ENCODE data around the gene LAMTOR4. TPM values are rescaled to one million over a fixed set of nuclear protein-coding genes. Genes with fewer than 3 reads are reported as not detected.

The LAMTOR4 gene
- polyA plus RNA-seq, 4 donors: 141 to 370 (median 222) TPM

DNA sequence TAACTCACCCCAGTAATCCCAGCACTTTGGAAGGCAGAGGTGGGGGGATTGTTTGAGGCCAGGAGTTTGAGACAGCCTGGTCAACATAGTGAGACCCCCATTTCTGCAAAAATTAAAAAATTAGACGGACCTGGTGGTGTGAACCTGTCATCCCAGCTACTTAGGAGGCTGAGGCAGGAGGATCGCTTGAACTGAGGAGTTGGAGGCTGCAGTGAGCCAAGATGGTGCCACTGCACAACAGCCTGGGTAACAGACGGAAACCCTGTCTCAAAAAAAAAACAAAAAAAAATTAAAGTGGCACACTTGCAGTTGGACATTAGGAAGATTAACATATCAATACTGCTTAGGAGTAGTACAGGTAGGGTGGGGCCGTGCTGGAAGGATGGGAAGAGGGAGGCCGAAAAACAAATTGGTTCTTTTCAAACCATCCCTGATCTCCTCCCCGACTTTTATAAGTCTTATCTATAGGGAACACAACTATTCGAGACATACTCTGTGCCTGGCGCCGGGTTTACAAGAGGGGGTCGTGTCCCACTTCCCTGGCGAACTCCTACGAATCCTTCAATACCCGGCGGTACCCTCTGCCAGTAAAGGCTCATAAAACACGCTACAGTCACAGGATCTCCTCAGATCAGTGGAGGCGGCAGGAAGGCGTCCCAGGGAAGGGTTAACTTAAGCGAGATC is 30.2 kb upstream of the LAMTOR4 start:
- DNase-seq: no peak
- peaks cover 0 to 23% (median 0%) of the 10 kb centered on the region in 3 donors for H3K36me3 ChIP-seq (ENCODE audit: control insufficient read depth in 3 of 3, insufficient read depth in 2 of 3, low read depth in 1 of 3, low read length in 3 of 3)
- peak overlapping the region; percentile 55 to 68 (median 61) for H3K4me3 ChIP-seq (ENCODE audit: low read depth in 1 of 3, low read length in 3 of 3)
- H3K27ac ChIP-seq (ENCODE audit: low read depth in 1 of 3, low read length in 2 of 3): peak overlapping the region in 1 of 3 donors; percentile 91
- no peaks in the 10 kb centered on the region for H3K9me3 ChIP-seq (ENCODE audit: control insufficient read depth in 2 of 2, insufficient read depth in 1 of 2, low read depth in 1 of 2, low read length in 1 of 2)
- peaks cover 2 to 17% (median 6%) of the 10 kb centered on the region in 3 donors for H3K4me1 ChIP-seq (ENCODE audit: control insufficient read depth in 3 of 3, insufficient read depth in 2 of 3, low read depth in 1 of 3, low read length in 2 of 3)
- FAIRE-seq: no peak
- no peaks in the 10 kb centered on the region for H3K27me3 ChIP-seq (ENCODE audit: control insufficient read depth in 3 of 3, insufficient read depth in 3 of 3, low read length in 3 of 3)
- WGBS, 3 donors: 17 to 20% (median 19%) methylated on average over 18 of the region's 18 CpGs

GRCh38 chr7:100119072-100119969 is 29.4 kb upstream of the LAMTOR4 start, which contains the start of the genes CNPY4 and TAF6:
CNPY4 (plus strand) TSS chr7:100119634; CDS start chr7:100119745, 111 bp downstream.
TAF6 (minus strand) TSS chr7:100119358; CDS start chr7:100114209, 5,149 bp downstream.
- Histone ChIP-seq H3K27ac (ENCODE audit: low read depth in 1 of 3, low read length in 2 of 3) (peak within 1 kb of the TSS; percentile 59 to 91 (median 65)), H3K36me3 (ENCODE audit: control insufficient read depth in 3 of 3, insufficient read depth in 2 of 3, low read depth in 1 of 3, low read length in 3 of 3) (peaks cover 0 to 15% (median 0%) of the 10 kb centered on the region in 3 donors), H3K4me3 (ENCODE audit: low read depth in 1 of 3, low read length in 3 of 3) (peak within 1 kb of the TSS; percentile 55 to 68 (median 63)), H3K9me3 (ENCODE audit: control insufficient read depth in 2 of 2, insufficient read depth in 1 of 2, low read depth in 1 of 2, low read length in 1 of 2) (no peaks in the 10 kb centered on the region), H3K4me1 (ENCODE audit: control insufficient read depth in 3 of 3, insufficient read depth in 2 of 3, low read depth in 1 of 3, low read length in 2 of 3) (peaks cover 2 to 19% (median 6%) of the 10 kb centered on the region in 3 donors), H3K27me3 (ENCODE audit: control insufficient read depth in 3 of 3, insufficient read depth in 3 of 3, low read length in 3 of 3) (no peaks in the 10 kb centered on the region)
- 0% methylated on average over 49 of the region's 49 CpGs for WGBS, 3 donors
- FAIRE-seq: no peak
- DNase-seq: peak; percentile 95 to 96

- FAIRE-seq (no peak), DNase-seq (peak in 1 of 2 donors; percentile 51)
- H3K27me3 ChIP-seq (ENCODE audit: control insufficient read depth in 3 of 3, insufficient read depth in 3 of 3, low read length in 3 of 3): no peaks in the 10 kb centered on the region
- peaks cover 5 to 24% (median 6%) of the 10 kb centered on the region in 3 donors for H3K4me1 ChIP-seq (ENCODE audit: control insufficient read depth in 3 of 3, insufficient read depth in 2 of 3, low read depth in 1 of 3, low read length in 2 of 3)
- 22 to 42% (median 33%) methylated on average over 19 of the region's 19 CpGs for whole genome bisulfite sequencing, 3 donors
- H3K4me3 ChIP-seq (ENCODE audit: low read depth in 1 of 3, low read length in 3 of 3): peak overlapping the region; percentile 50 to 68 (median 63)
- no peaks in the 10 kb centered on the region for H3K9me3 ChIP-seq (ENCODE audit: control insufficient read depth in 2 of 2, insufficient read depth in 1 of 2, low read depth in 1 of 2, low read length in 1 of 2)
- peaks cover 0 to 7% (median 0%) of the 10 kb centered on the region in 3 donors for H3K36me3 ChIP-seq (ENCODE audit: control insufficient read depth in 3 of 3, insufficient read depth in 2 of 3, low read depth in 1 of 3, low read length in 3 of 3)
- peak overlapping the region; percentile 59 to 91 (median 65) for H3K27ac ChIP-seq (ENCODE audit: low read depth in 1 of 3, low read length in 2 of 3)
Observed at GRCh38 chr7:100119970-100120732, 28.6 kb upstream of the LAMTOR4 start.

- H3K9me3 ChIP-seq (ENCODE audit: control insufficient read depth in 2 of 2, insufficient read depth in 1 of 2, low read depth in 1 of 2, low read length in 1 of 2): no peaks in the 10 kb centered on the region
- WGBS, 3 donors: 33 to 55% (median 44%) methylated on average over 1 of the region's 1 CpG
- H3K4me1 ChIP-seq (ENCODE audit: control insufficient read depth in 3 of 3, insufficient read depth in 2 of 3, low read depth in 1 of 3, low read length in 2 of 3): peaks cover 5 to 30% (median 6%) of the 10 kb centered on the region in 3 donors
- DNase-seq: no peak
- peak overlapping the region in 1 of 3 donors; percentile 68 for H3K4me3 ChIP-seq (ENCODE audit: low read depth in 1 of 3, low read length in 3 of 3)
- H3K27me3 ChIP-seq (ENCODE audit: control insufficient read depth in 3 of 3, insufficient read depth in 3 of 3, low read length in 3 of 3): no peaks in the 10 kb centered on the region
- FAIRE-seq: no peak
- H3K27ac ChIP-seq (ENCODE audit: low read depth in 1 of 3, low read length in 2 of 3): peak overlapping the region in 2 of 3 donors; percentile 25 to 91
- H3K36me3 ChIP-seq (ENCODE audit: control insufficient read depth in 3 of 3, insufficient read depth in 2 of 3, low read depth in 1 of 3, low read length in 3 of 3): peaks cover 0 to 5% (median 0%) of the 10 kb centered on the region in 3 donors
Observed at GRCh38 chr7:100120733-100121036, 28.0 kb upstream of the LAMTOR4 start.

DNA sequence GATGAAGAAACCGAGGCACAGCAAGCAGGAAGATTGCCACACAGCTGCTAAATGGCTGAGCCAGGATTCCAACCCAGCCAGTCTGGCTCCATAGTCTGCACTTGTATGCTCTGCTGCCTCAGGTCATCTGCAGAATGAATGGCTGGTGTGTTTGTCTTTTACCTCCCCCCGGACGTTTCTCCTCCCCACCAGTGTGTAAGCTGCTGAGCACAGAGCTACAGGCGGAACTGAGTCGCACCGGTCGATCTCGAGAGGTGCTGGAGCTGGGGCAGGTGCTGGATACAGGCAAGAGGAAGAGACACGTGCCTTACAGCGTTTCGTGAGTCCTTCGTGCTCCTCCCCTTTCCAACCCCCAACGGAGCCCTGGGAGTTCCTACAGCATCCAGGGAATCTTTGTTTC is 26.7 kb upstream of the LAMTOR4 start:
- H3K4me3 ChIP-seq (ENCODE audit: low read depth in 1 of 3, low read length in 3 of 3): no peak overlapping the region
- H3K9me3 ChIP-seq (ENCODE audit: control insufficient read depth in 2 of 2, insufficient read depth in 1 of 2, low read depth in 1 of 2, low read length in 1 of 2): no peaks in the 10 kb centered on the region
- peaks cover 0 to 5% (median 0%) of the 10 kb centered on the region in 3 donors for H3K36me3 ChIP-seq (ENCODE audit: control insufficient read depth in 3 of 3, insufficient read depth in 2 of 3, low read depth in 1 of 3, low read length in 3 of 3)
- no peak overlapping the region for H3K27ac ChIP-seq (ENCODE audit: low read depth in 1 of 3, low read length in 2 of 3)
- WGBS, 3 donors: 13 to 66% (median 34%) methylated on average over 12 to 13 of the region's 13 CpGs
- DNase-seq (peak in 1 of 2 donors; percentile 62), FAIRE-seq (no peak)
- H3K27me3 ChIP-seq (ENCODE audit: control insufficient read depth in 3 of 3, insufficient read depth in 3 of 3, low read length in 3 of 3): no peaks in the 10 kb centered on the region
- H3K4me1 ChIP-seq (ENCODE audit: control insufficient read depth in 3 of 3, insufficient read depth in 2 of 3, low read depth in 1 of 3, low read length in 2 of 3): peaks cover 5 to 35% (median 6%) of the 10 kb centered on the region in 3 donors

DNA sequence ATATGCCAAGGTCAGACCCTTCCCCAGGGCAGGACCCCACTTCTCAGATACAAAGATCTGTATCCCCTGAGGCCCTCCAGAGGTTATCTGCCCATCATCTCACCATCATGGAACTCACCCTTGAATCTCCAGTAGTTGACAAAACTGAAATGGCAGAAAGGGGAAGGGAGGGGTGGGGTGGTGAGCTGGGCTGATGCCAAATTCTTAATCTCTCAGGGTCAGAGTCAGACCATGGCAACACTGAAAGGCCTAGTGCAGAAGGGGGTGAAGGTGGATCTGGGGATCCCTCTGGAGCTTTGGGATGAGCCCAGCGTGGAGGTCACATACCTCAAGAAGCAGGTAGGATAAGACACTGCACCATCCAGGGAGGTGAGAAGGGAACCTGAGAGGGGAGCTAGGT is 26.1 kb upstream of the LAMTOR4 start:
- H3K27ac ChIP-seq (ENCODE audit: low read depth in 1 of 3, low read length in 2 of 3): no peak overlapping the region
- DNase-seq: no peak
- H3K36me3 ChIP-seq (ENCODE audit: control insufficient read depth in 3 of 3, insufficient read depth in 2 of 3, low read depth in 1 of 3, low read length in 3 of 3): peaks cover 0 to 5% (median 0%) of the 10 kb centered on the region in 3 donors
- WGBS, 3 donors: 92 to 100% (median 96%) methylated on average over 1 of the region's 1 CpG
- H3K4me3 ChIP-seq (ENCODE audit: low read depth in 1 of 3, low read length in 3 of 3): no peak overlapping the region
- H3K9me3 ChIP-seq (ENCODE audit: control insufficient read depth in 2 of 2, insufficient read depth in 1 of 2, low read depth in 1 of 2, low read length in 1 of 2): no peaks in the 10 kb centered on the region
- H3K27me3 ChIP-seq (ENCODE audit: control insufficient read depth in 3 of 3, insufficient read depth in 3 of 3, low read length in 3 of 3): no peaks in the 10 kb centered on the region
- peaks cover 5 to 35% (median 6%) of the 10 kb centered on the region in 3 donors for H3K4me1 ChIP-seq (ENCODE audit: control insufficient read depth in 3 of 3, insufficient read depth in 2 of 3, low read depth in 1 of 3, low read length in 2 of 3)
- FAIRE-seq: no peak

DNA sequence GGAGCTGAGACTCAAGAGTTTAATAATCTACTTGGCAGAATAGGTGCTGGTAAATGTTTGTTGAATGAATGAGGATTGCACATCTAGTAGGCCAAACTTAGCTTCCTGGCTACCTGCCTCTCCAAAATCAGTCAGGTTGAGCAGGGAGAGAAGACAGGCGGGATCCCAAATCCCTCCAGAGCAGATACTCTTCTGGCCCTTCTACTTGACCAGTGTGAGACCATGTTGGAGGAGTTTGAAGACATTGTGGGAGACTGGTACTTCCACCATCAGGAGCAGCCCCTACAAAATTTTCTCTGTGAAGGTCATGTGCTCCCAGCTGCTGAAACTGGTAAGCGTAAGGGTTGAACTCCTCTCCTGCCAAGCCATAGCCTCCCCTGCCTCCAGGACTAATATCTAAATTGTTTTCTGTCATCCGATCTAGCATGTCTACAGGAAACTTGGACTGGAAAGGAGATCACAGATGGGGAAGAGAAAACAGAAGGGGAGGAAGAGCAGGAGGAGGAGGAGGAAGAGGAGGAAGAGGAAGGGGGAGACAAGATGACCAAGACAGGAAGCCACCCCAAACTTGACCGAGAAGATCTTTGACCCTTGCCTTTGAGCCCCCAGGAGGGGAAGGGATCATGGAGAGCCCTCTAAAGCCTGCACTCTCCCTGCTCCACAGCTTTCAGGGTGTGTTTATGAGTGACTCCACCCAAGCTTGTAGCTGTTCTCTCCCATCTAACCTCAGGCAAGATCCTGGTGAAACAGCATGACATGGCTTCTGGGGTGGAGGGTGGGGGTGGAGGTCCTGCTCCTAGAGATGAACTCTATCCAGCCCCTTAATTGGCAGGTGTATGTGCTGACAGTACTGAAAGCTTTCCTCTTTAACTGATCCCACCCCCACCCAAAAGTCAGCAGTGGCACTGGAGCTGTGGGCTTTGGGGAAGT is 24.2 kb upstream of the LAMTOR4 start:
- Histone ChIP-seq H3K4me1 (ENCODE audit: control insufficient read depth in 3 of 3, insufficient read depth in 2 of 3, low read depth in 1 of 3, low read length in 2 of 3) (peaks cover 5 to 36% (median 6%) of the 10 kb centered on the region in 3 donors), H3K27me3 (ENCODE audit: control insufficient read depth in 3 of 3, insufficient read depth in 3 of 3, low read length in 3 of 3) (no peaks in the 10 kb centered on the region), H3K27ac (ENCODE audit: low read depth in 1 of 3, low read length in 2 of 3) (peak overlapping the region; percentile 17 to 97 (median 64)), H3K4me3 (ENCODE audit: low read depth in 1 of 3, low read length in 3 of 3) (no peak overlapping the region), H3K9me3 (ENCODE audit: control insufficient read depth in 2 of 2, insufficient read depth in 1 of 2, low read depth in 1 of 2, low read length in 1 of 2) (no peaks in the 10 kb centered on the region), H3K36me3 (ENCODE audit: control insufficient read depth in 3 of 3, insufficient read depth in 2 of 3, low read depth in 1 of 3, low read length in 3 of 3) (peaks cover 0 to 5% (median 0%) of the 10 kb centered on the region in 3 donors)
- 61 to 72% (median 69%) methylated on average over 4 of the region's 4 CpGs for WGBS, 3 donors
- DNase-seq (peak; percentile 39 to 70), FAIRE-seq (no peak)
